NCI-H1694 (cell line): ENCODE results near the gene SKAP1.
"Not testable (repeated sequence)": the region's sequence is repeated elsewhere in the genome, so short reads cannot be mapped to it uniquely, and the experiment has no call there.

Experiments
- DNase-seq: peaks from one replicate; lab custom pipeline; 2025; lab: John Stamatoyannopoulos, UW

SKAP1 gene

GRCh38 chr17:48429638-48430586, at the start of gene SKAP1:
Gene SKAP1 (minus strand): TSS chr17:48430214.
- no peak for DNase-seq

- no peak for DNase-seq
Observed at GRCh38 chr17:48479014-48479402, 49.0 kb upstream of the SKAP1 start.

GRCh38 chr17:48478224-48479013, 48.4 kb upstream of the SKAP1 start:
- no peak for DNase-seq

- peak; percentile 20 for DNase-seq
Observed at GRCh38 chr17:48477221-48477620, 47.2 kb upstream of the SKAP1 start.

DNA sequence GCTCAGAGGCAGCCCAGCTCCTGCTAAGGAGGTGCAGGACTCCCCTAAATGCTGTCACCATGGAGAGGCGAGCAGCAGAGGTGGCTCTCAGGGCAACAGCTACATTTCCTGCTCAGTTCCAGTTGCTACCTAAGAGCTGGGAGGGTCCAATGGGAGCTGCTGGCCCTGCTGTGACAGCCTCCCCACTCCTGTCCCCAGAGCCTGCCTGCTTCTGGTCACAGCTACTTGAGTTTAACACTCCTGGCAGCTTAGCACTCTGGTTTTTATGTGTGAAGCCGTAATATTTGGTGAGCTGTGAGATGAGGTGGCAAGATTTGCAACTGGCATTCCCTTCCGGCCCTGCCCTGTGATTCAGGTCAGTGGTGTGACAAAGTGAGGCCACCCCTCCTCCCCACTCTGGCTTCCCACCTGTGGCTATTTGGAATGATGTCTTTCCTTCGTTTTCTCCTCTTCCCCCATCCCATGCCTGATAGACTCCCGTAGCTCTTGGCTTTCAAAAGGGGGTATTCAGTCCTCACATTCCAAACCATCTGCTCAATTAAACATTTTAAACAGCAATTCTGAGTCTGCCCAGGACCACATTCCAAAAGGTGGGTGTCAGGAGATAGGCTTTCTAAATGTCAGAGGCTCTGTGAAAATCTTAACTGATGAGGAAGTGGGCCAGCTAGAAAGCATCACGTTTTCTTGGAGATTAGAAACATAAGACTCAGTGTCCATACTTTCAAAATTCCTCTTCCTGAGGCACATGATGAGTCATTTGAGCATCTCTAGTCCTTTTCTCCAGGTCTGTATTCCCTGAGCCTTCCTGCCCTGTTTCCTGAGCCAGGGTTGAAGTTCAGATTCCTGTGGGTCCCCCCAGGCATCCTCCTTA, 42.6 kb upstream of the SKAP1 start:
- DNase-seq = no peak

- no peak for DNase-seq
Observed at GRCh38 chr17:48471817-48472410, 41.9 kb upstream of the SKAP1 start.

DNA sequence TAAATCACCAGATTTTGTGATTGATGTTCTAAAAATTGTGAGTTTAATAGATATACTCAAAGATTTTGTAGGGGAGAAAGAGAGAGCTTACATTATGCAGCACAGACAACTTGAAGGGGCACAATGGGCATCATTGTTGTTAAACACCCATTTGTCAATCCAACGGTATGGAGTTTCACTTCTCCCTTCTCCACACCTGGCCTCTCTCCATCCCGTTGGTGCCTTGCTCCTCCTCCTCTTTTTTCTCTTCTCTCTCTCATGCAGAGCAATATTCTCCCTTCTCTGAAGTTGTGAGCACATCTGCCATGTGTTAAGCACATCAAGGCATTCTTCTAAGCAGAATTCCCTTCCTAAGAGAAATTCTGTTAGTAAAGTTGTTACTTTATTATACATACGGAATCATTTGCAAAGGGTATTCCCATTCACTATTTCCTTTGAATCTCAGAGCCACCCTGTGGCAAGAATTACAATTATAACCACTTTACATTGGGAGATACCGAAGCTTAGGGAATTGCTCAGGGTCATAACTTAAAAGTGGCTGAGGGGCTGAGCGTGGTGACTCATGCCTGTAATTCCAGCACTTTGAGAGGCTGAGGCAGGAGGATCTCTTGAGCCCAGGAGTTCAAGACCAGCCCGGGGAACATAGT, 40.5 kb upstream of the SKAP1 start:
- no peak for DNase-seq

DNA sequence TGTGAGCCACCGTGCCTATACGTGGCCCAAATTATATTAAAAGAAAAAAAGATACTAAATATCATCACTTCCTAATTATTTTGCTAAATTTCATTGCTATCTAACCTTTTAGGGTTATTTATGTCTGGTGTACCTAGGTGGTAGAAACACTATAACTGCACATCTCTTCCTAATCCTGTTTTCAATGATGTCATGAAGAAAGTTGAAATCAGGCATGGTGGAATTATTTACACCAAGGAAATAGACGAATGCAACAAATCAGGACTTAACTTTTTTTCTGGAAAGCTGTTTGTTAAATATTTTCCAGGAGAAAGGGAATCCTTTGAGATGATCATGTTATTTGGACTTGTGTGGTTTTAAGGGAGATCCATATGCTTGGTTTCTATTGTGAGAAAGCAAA, 39.2 kb upstream of the SKAP1 start:
- DNase-seq = no peak

DNA sequence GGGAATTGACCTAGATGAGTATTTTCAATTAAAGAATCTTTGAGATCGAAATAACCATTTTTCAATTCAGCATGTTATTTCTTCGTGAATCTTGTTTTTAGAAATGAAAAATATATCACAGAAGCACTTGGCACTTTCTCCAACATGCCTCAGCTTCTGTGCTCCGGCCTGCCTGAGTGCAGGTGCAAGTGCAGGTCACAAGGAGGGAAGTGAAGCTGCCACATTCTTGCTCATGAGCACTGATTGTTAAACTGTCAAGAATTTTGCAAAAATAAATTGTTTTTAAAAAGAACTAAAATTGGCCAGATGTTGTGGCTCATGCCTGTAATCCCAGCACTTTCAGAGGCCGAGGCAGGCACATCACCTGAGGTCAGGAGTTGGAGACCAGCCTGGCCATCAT, 38.3 kb upstream of the SKAP1 start:
- no peak for DNase-seq

- DNase-seq = no peak
Observed at GRCh38 chr17:48465884-48466283, 35.9 kb upstream of the SKAP1 start.

GRCh38 chr17:48463526-48463925, 33.5 kb upstream of the SKAP1 start:
- no peak for DNase-seq

DNA sequence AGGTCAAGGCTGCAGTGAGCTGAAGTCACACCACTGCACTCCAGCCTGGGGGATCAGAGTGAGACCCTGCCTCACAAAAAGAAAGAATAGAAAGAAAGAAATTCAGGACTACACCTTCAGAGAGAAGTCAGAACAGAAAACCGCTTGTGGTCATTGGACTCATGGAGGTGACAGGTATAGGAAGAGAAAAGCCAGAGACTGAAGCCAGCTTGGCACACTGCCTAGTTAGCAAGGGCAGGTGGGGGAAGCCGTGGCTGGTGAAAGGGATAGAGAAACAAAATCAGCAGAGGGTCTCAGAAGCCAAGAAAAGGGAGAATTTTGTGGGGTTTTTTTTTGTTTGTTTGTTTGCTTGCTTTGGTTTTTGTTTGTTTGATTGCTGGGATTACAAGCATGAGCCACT, 32.9 kb upstream of the SKAP1 start:
- no peak for DNase-seq

DNA sequence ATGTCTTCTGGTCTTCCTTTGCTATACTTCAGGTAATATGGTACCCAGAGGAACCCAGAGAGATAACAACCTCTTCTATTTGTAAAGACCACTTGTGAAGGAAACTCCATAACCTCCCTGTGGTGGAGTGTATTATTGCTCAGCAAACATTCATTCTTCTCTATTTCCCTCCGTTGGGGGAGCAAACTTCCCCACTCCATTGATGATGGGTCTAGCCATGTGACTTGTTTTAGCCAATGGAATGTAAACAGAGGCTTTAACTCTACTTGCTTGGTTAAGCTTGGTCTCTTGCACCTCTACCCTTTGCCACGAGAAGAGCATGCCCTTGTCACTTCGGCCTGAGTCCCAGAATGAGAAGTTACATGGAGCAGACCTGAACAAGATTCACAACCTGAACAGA, 30.0 kb upstream of the SKAP1 start:
- DNase-seq = no peak

DNA sequence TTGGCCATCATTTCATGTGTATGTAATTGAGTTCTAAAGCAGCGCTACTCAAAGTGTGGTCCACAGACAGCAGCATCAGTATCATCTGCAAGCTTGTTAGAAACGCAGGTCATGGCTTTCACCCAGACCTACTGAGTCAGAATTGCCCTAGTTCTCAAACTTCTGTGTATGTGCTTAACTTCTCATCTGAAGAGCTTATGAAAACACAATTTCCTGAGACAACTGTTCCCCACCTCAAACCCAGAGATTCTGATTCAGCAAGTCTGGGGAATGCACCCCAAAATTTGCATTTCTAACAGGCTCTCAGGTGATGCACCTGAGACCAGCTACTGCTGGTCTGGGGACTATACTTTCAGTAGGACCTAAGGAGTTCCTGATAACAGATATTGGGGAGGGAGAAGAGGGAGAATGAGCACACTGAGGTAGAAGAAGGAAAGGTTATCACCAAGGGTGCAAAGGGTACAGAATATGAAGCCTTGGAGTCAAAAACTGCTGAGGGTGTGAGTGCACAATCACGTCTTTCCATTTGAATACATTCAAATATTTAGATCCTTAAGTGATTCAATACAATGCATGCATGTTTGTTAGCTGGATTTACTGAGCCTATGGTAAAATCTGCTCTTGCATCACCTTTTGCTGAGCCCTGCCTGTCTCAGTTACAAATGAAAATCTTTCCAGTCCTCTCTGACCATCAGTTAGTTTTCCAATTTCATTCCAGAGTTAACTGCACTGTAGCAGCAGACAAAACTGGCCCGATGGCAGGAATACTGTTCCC, 29.2 kb upstream of the SKAP1 start:
- DNase-seq = no peak

DNA sequence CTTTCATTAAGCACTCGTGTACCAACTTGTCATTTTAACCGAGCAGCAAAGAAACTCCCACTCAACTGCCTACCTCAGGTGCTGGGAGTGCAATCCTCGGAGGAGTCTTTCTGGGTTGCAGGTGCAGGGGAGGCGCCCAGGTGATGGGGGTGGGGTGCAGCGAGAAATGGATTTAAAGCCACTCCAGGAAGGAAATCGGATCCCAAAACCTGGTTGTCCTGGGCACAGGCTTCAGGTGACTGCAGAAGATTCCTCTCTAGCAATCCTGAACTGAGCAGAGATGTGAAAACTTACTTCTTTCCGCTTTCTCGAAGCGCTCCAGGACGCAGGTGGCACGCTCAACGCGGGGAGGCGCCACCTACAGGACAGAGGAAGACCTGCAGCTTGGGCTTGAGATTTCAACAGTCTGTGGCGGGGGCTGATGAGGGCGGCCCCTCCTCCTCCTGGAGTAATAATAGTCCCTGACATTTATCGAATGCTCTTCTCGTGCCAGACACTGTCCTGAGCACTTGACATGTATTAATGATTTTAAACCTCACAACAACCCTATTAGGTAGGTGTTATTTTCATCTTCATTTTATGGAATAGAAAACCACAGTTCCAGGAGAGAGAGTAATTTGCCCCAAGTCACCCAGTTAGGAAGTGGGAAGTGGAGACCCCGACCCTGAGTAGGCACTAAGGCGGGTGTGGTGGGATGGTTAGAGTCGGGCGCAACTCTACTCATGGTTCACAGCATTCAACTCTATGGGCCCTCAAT, 27.2 kb upstream of the SKAP1 start:
- DNase-seq = peak; percentile 43

- DNase-seq = no peak
Observed at GRCh38 chr17:48456589-48456988, 26.6 kb upstream of the SKAP1 start.

DNA sequence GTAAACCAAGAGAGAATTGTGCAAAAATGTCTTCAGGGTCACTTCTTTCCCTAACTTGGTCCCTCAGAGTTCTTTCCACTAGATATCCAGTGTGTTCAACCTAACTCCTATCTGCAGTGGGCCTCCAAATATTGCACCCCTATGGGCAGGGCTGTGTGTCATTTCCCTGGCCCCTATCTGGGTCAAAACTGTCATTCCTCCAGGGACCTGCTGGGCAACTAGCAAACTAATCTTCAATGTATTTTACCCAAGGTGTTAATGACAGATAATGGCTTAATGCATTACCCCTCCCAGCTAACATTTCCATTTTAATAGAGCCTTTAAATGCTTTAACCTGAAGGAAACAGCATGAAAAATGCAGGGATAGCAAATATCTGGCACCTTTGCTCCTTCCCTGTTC, 25.8 kb upstream of the SKAP1 start:
- no peak for DNase-seq

DNA sequence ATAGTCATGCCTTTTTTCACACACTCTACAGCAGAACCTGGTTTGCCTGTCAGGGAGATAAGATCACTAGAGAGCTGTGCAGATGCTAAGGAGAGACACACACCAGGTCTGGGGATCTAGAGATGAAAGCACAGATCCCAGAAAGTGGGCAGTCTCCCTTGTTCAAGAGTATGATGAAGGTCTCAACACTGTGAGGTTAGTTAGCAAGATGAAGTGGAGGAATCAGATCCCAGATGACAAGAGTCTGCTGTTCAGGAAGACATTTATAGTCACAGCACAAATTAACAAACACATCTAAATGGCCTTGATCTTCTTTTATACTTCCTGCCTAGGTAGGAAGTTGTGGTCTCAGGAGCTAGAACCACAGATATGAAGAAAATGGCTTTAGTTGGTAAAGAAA, 23.4 kb upstream of the SKAP1 start:
- DNase-seq = no peak

- DNase-seq = no peak
Observed at GRCh38 chr17:48451489-48451888, 21.5 kb upstream of the SKAP1 start.

- not testable (repeated sequence) for DNase-seq
Observed at GRCh38 chr17:48449335-48449734, 19.3 kb upstream of the SKAP1 start.
